IMR-90 (cell line): ENCODE data around the gene SBK3. TPM values are rescaled to one million over a fixed set of nuclear protein-coding genes. Genes with fewer than 3 reads are reported as not detected.
A peak's percentile ranks its signal among the peaks of the same experiment; 100 is the strongest.

Source experiments
- ATAC-seq: fragments of 200-7000 bp; cut with Tn5 transposase; 2 replicates; pipeline ENCODE4 v1.9.1; 2020; ENCODE audit warnings: low read depth, mild to moderate bottlenecking, moderate library complexity
- BruUV-seq: library from RNA; stranded (reverse); fragments of 400-500 nt; replicated peaks from 2 replicates; lab custom pipeline; 2021; lab: Mats Ljungman, UMichigan
- CTCF ChIA-PET: fragments of 300-600 bp; formaldehyde crosslinking; extraction: SDS; loops from one replicate; lab custom pipeline; 2021; ENCODE audit warnings: antibody characterized with exemption; lab: Yijun Ruan, JAX
- POLR2A ChIA-PET: fragments of 300-600 bp; sonication (Branson Sonifier 250); formaldehyde crosslinking; loops from one replicate; lab custom pipeline; 2022; ENCODE audit warnings: antibody characterized with exemption; ENCODE audit not compliant: unreplicated experiment; lab: Charles Lee
- DNase-seq: peaks from one replicate; pipeline ENCODE4 v3.0.0; 2013
- H2AFZ ChIP-seq: replicated peaks from 2 replicates; pipeline ENCODE3; 2013; ENCODE audit warnings: low read length, mild to moderate bottlenecking; ENCODE audit not compliant: poor library complexity
- H2AK5ac ChIP-seq: 2 replicates; pipeline ENCODE4 v1.6.1; 2013; ENCODE audit warnings: low read depth, low read length, inconsistent platforms
- H2AK9ac ChIP-seq: replicated peaks from 2 replicates; pipeline ENCODE3; 2013; ENCODE audit warnings: mild to moderate bottlenecking, low read depth, low read length, moderate library complexity; ENCODE audit not compliant: poor library complexity
- H2BK120ac ChIP-seq: 2 replicates; pipeline ENCODE4 v1.6.1; 2013; ENCODE audit warnings: low read depth, low read length, inconsistent platforms
- H2BK15ac ChIP-seq: 3 replicates; pipeline ENCODE4 v1.6.1; 2013; ENCODE audit warnings: low read depth, low read length, inconsistent platforms
- H2BK20ac ChIP-seq: 2 replicates; pipeline ENCODE4 v1.6.1; 2013; ENCODE audit warnings: low read depth, mild to moderate bottlenecking, inconsistent platforms, low read length, moderate library complexity
- H2BK5ac ChIP-seq: 2 replicates; pipeline ENCODE4 v1.6.1; 2013; ENCODE audit warnings: mild to moderate bottlenecking, low read depth, low read length, inconsistent platforms; ENCODE audit not compliant: poor library complexity, severe bottlenecking
- H3K14ac ChIP-seq: replicated peaks from 2 replicates; pipeline ENCODE4 v1.6.1; 2013; ENCODE audit warnings: low read depth, low read length, inconsistent platforms
- H3K18ac ChIP-seq: 2 replicates; pipeline ENCODE4 v1.6.1; 2013; ENCODE audit warnings: low read depth, low read length, control low read depth
- H3K23ac ChIP-seq: 2 replicates; pipeline ENCODE4 v1.6.1; 2013; ENCODE audit warnings: low read depth, low read length, inconsistent platforms
- H3K27ac ChIP-seq: 2 replicates; pipeline ENCODE4 v1.5.1; 2013; ENCODE audit warnings: mild to moderate bottlenecking, control low read depth, low read length; ENCODE audit not compliant: insufficient read depth
- H3K27me3 ChIP-seq: 2 replicates; pipeline ENCODE4 v1.6.1; 2013; ENCODE audit warnings: low read length; ENCODE audit not compliant: control insufficient read depth, insufficient read depth
- H3K36me3 ChIP-seq: 2 replicates; pipeline ENCODE4 v1.6.1; 2013; ENCODE audit warnings: low read length, mixed read lengths; ENCODE audit not compliant: control insufficient read depth, insufficient read depth
- H3K4ac ChIP-seq: 2 replicates; pipeline ENCODE4 v1.6.1; 2013; ENCODE audit warnings: low read depth, low read length, inconsistent platforms
- H3K4me1 ChIP-seq: 2 replicates; pipeline ENCODE4 v1.6.1; 2013; ENCODE audit warnings: low read length, mixed read lengths; ENCODE audit not compliant: control insufficient read depth, insufficient read depth
- H3K4me2 ChIP-seq: 2 replicates; pipeline ENCODE4 v1.6.1; 2013; ENCODE audit warnings: low read depth, mild to moderate bottlenecking, control low read depth, low read length, moderate library complexity
- H3K4me3 ChIP-seq: 2 replicates; pipeline ENCODE4 v1.5.1; 2013; ENCODE audit warnings: low read depth, mild to moderate bottlenecking, control low read depth, low read length, moderate library complexity; ENCODE audit not compliant: insufficient read depth
- H3K56ac ChIP-seq: 2 replicates; pipeline ENCODE4 v1.6.1; 2013; ENCODE audit warnings: low read length, inconsistent platforms; ENCODE audit not compliant: insufficient read depth; ENCODE audit errors: extremely low read depth
- H3K79me1 ChIP-seq, 2 experiments: 2 replicates each; pipeline ENCODE4 v1.6.1; 2013; ENCODE audit warnings: low read length in 2 of 2, inconsistent platforms in 1 of 2, low read depth in 1 of 2
- H3K9ac ChIP-seq: 2 replicates; pipeline ENCODE4 v1.6.1; 2013; ENCODE audit warnings: low read depth, low read length, control low read depth
- H3K9me1 ChIP-seq: 2 replicates; pipeline ENCODE4 v1.6.1; 2013; ENCODE audit warnings: low read length, inconsistent platforms; ENCODE audit not compliant: insufficient read depth
- H3K9me3 ChIP-seq: 2 replicates; pipeline ENCODE4 v1.6.1; 2013; ENCODE audit warnings: low read length; ENCODE audit not compliant: control insufficient read depth, insufficient read depth
- H4K20me1 ChIP-seq: 2 replicates; pipeline ENCODE4 v1.6.1; 2013; ENCODE audit warnings: low read length, inconsistent platforms; ENCODE audit not compliant: insufficient read depth
- H4K5ac ChIP-seq: 2 replicates; pipeline ENCODE4 v1.6.1; 2013; ENCODE audit warnings: mild to moderate bottlenecking, low read depth, low read length, control low read depth
- H4K8ac ChIP-seq, 2 experiments: 2 replicates each; pipeline ENCODE4 v1.6.1; 2013; ENCODE audit warnings: low read depth in 2 of 2, low read length in 2 of 2, control low read depth in 1 of 2, inconsistent platforms in 1 of 2
- H4K91ac ChIP-seq: 2 replicates; pipeline ENCODE4 v1.6.1; 2013; ENCODE audit warnings: low read depth, low read length, inconsistent platforms; ENCODE audit not compliant: insufficient read depth
- BHLHE40 ChIP-seq: fragments of 150-350 bp; IDR thresholded peaks from 2 replicates; pipeline ENCODE4 v1.6.1; 2016; ENCODE audit warnings: mild to moderate bottlenecking, low read depth, low read length
- CEBPB ChIP-seq: IDR thresholded peaks from 2 replicates; pipeline ENCODE4 v1.6.1; 2012; ENCODE audit warnings: low read depth, low read length, improper control_type of control experiment
- CHD1 ChIP-seq: IDR thresholded peaks from 2 replicates; pipeline ENCODE4 v1.6.1; 2012; ENCODE audit warnings: low read depth, low read length, improper control_type of control experiment
- ELK1 ChIP-seq: fragments of 150-350 bp; IDR thresholded peaks from 2 replicates; pipeline ENCODE4 v1.6.1; 2016; ENCODE audit warnings: low read depth, mild to moderate bottlenecking, low read length, moderate library complexity, borderline replicate concordance
- FOS ChIP-seq: fragments of 150-350 bp; IDR thresholded peaks from 2 replicates; pipeline ENCODE4 v1.6.1; 2016; ENCODE audit warnings: low read depth, low read length
- MAZ ChIP-seq: IDR thresholded peaks from 2 replicates; pipeline ENCODE4 v1.6.1; 2012; ENCODE audit warnings: low read depth, mild to moderate bottlenecking, low read length, improper control_type of control experiment, moderate library complexity, borderline replicate concordance
- MXI1 ChIP-seq: IDR thresholded peaks from 2 replicates; pipeline ENCODE4 v1.6.1; 2012; ENCODE audit warnings: low read depth, mild to moderate bottlenecking, low read length, moderate library complexity, borderline replicate concordance
- NFE2L2 ChIP-seq: fragments of 150-350 bp; IDR thresholded peaks from 2 replicates; pipeline ENCODE4 v1.6.1; 2016; ENCODE audit warnings: low read depth, mild to moderate bottlenecking, low read length
- POLR2A ChIP-seq: IDR thresholded peaks from 2 replicates; pipeline ENCODE4 v1.6.1; 2012; ENCODE audit warnings: mild to moderate bottlenecking, low read depth, low read length
- RAD21 ChIP-seq: IDR thresholded peaks from 2 replicates; pipeline ENCODE4 v1.6.1; 2012; ENCODE audit warnings: low read length, improper control_type of control experiment
- RCOR1 ChIP-seq: IDR thresholded peaks from 2 replicates; pipeline ENCODE4 v1.6.1; 2012; ENCODE audit warnings: mild to moderate bottlenecking, low read length, improper control_type of control experiment; ENCODE audit not compliant: insufficient replicate concordance
- RFX5 ChIP-seq: IDR thresholded peaks from 2 replicates; pipeline ENCODE4 v1.8.0; 2012; ENCODE audit warnings: low read depth, mild to moderate bottlenecking, low read length, moderate library complexity
- USF2 ChIP-seq: fragments of 150-350 bp; IDR thresholded peaks from 2 replicates; pipeline ENCODE4 v1.6.1; 2017; ENCODE audit warnings: mild to moderate bottlenecking, antibody characterized with exemption, low read length, low read depth
- WGBS, 2 experiments: methylation state at CpG; one replicate each; pipeline versions ENCODE4 v1.1.5 to v1.1.7; 2013; ENCODE audit warnings: missing lambda C conversion rate in 2 of 2; ENCODE audit not compliant: insufficient read length in 1 of 2; ENCODE audit errors: extremely low coverage in 2 of 2; 5-methylcytosine and 5-hydroxymethylcytosine counted together
- dilution Hi-C: fragments of 300-500 bp; cut with HindIII; formaldehyde crosslinking; loops from one replicate; pipeline ENCODE4 v1.14.3; 2018; ENCODE audit warnings: low sequenced_read_pairs; ENCODE audit not compliant: unreplicated experiment
- in situ Hi-C: fragments of 300-500 bp; cut with MboI; formaldehyde crosslinking; loops from 3 replicates; pipeline ENCODE4 v1.14.3; 2019; ENCODE audit warnings: low sequenced_read_pairs, inconsistent platforms, mixed read lengths
- intact Hi-C: fragments of 100-400 bp; cut with micrococcal nuclease; formaldehyde crosslinking; loops from 2 replicates; pipeline ENCODE4 v1.10.0; 2022
- polyA plus RNA-seq, 3 experiments: library from polyadenylated mRNA; depleted of rRNA; stranded (reverse); fragments of >200 nt; gene quantifications; 2 replicates each; pipeline ENCODE4 v1.2.3, GENCODE V29; 2012; ENCODE audit warnings: low replicate concordance in 1 of 3
- total RNA-seq: library from RNA; depleted of rRNA; stranded (reverse); fragments of >200 nt; gene quantifications from 2 replicates; pipeline ENCODE4 v1.2.3, GENCODE V29; 2012

The SBK3 gene
- total and polyA plus RNA-seq, 2 of the 4 experiments (the other 2 are of a cell fraction): 0.05 to 0.18 TPM

GRCh38 chr19:55550321-55550650 is 4.9 kb upstream of the SBK3 start:
- no peak overlapping the region for H3K4me3 ChIP-seq
- no TSS peak for BruUV-seq
- peak overlapping the region; percentile 92 for H2AFZ ChIP-seq
- H3K36me3 ChIP-seq: no peaks in the 10 kb centered on the region
- peak overlapping the region; percentile 97 for H4K91ac ChIP-seq
- peak overlapping the region; percentile 45 for H3K9ac ChIP-seq
- ATAC-seq (no peak), DNase-seq (no peak)
- peak overlapping the region; percentile 97 for H2BK5ac ChIP-seq
- no peaks in the 10 kb centered on the region for H4K20me1 ChIP-seq
- dilution Hi-C loops: no loop called here
- intact Hi-C loops: no loop called here
- peak overlapping the region; percentile 27 for H3K4me2 ChIP-seq
- ChIA-PET CTCF (interaction anchor here (0.5 to 0.7 kb wide), 2 partner anchors 18 to 21 kb away, joined by 6 to 7 read pairs; no protein-coding TSS in a partner anchor), POLR2A (no interaction called here)
- H2BK15ac ChIP-seq: peak overlapping the region; percentile 85; the same call in 2 of the 3 replicates
- WGBS, 2 experiments: no CpG with 5 or more reads among the region's 7 CpGs
- peak overlapping the region; percentile 96 for H4K5ac ChIP-seq
- peak overlapping the region; percentile 96 for H3K14ac ChIP-seq
- H2AK5ac ChIP-seq: peak overlapping the region; percentile 96
- peak overlapping the region; percentile 94 for H3K23ac ChIP-seq
- no peak for TF ChIP-seq BHLHE40
- no peak for TF ChIP-seq RFX5
- no peak for TF ChIP-seq POLR2A
- no peak for TF ChIP-seq MAZ
- no peak for TF ChIP-seq CEBPB
- no peak for TF ChIP-seq USF2
- no peak for TF ChIP-seq FOS
- no peak for TF ChIP-seq NFE2L2
- no peak for TF ChIP-seq ELK1
- TF ChIP-seq RCOR1: no peak
- no peak for TF ChIP-seq RAD21
- no peak for TF ChIP-seq CHD1
- TF ChIP-seq MXI1: no peak
- in situ Hi-C loops: no loop called here
- H2BK120ac ChIP-seq: peak overlapping the region; percentile 96
- peak overlapping the region; percentile 80 for H2AK9ac ChIP-seq
- no peaks in the 10 kb centered on the region for H3K9me3 ChIP-seq
- H4K8ac ChIP-seq: peak overlapping the region; percentile 48 to 84
- H3K27me3 ChIP-seq: no peaks in the 10 kb centered on the region
- H3K9me1 ChIP-seq: peaks cover 15% of the 10 kb centered on the region
- peak overlapping the region; percentile 89 for H2BK20ac ChIP-seq
- H3K18ac ChIP-seq: peak overlapping the region; percentile 97
- H3K4me1 ChIP-seq: peaks cover 34% of the 10 kb centered on the region
- no peaks in the 10 kb centered on the region; a peak in 1 of 4 replicates for H3K79me1 ChIP-seq
- peak overlapping the region; percentile 90 for H3K4ac ChIP-seq
- H3K27ac ChIP-seq: peak overlapping the region; percentile 84
- H3K56ac ChIP-seq: no peak overlapping the region
